ENCODE measurements around the gene SLC2A11. TPM values are rescaled to one million over a fixed set of nuclear protein-coding genes. Genes with fewer than 3 reads are reported as not detected.

The SLC2A11 gene
- total RNA-seq, 1 donor from 2014 or later = 52.4 TPM

DNA sequence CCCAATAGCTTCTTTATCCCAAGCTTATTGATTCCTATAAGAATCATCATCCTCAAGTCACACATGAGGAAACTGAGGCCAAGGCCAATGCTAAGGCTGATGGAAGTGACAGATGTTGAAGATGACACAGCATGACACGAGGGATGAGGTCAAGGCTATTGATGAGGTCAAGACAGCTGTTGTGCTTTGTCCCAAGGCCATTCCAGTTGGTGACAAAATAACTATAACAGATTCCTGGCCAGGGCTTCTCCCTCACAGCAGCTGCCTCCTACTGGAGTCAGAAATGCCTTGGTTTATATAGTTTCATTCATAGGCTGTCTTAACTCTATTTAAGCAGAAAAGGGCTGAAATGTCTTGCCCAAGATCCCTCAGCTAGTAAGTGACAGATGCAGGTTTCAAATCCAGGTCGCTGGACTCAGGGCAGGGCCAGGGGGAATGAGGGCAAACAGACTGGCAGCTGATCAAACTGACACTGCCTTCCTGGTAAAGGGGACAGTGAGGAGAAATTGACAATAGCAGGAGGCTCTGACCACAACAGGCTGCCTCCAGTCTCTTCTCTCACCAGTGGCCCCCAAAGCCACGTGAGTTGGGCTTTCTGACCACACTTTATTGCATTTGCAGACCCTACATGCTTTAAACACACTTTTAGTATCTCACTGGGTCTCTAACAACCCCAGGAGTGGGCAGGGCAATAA lies 53.0 kb downstream of the SLC2A11 start:
- Mint-ChIP-seq H3K4me1 (ENCODE audit: low read depth, unreplicated experiment) (peaks cover 52% of the 10 kb centered on the region), H3K36me3 (ENCODE audit: unreplicated experiment) (no peaks in the 10 kb centered on the region), H3K27me3 (ENCODE audit: unreplicated experiment) (peaks cover 9% of the 10 kb centered on the region), H3K4me3 (ENCODE audit: unreplicated experiment) (no peak overlapping the region), H3K27ac (ENCODE audit: unreplicated experiment) (peak overlapping the region; percentile 71), H3K9me3 (ENCODE audit: unreplicated experiment) (peaks cover 13% of the 10 kb centered on the region)
- TF ChIP-seq, protein P1, sequence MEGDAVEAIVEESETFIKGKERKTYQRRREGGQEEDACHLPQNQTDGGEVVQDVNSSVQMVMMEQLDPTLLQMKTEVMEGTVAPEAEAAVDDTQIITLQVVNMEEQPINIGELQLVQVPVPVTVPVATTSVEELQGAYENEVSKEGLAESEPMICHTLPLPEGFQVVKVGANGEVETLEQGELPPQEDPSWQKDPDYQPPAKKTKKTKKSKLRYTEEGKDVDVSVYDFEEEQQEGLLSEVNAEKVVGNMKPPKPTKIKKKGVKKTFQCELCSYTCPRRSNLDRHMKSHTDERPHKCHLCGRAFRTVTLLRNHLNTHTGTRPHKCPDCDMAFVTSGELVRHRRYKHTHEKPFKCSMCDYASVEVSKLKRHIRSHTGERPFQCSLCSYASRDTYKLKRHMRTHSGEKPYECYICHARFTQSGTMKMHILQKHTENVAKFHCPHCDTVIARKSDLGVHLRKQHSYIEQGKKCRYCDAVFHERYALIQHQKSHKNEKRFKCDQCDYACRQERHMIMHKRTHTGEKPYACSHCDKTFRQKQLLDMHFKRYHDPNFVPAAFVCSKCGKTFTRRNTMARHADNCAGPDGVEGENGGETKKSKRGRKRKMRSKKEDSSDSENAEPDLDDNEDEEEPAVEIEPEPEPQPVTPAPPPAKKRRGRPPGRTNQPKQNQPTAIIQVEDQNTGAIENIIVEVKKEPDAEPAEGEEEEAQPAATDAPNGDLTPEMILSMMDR (IDR thresholded peaks at IDR 0.05; ENCODE audit: partially characterized antibody, unreplicated experiment) = no peak
- no peak for DNase-seq

DNA sequence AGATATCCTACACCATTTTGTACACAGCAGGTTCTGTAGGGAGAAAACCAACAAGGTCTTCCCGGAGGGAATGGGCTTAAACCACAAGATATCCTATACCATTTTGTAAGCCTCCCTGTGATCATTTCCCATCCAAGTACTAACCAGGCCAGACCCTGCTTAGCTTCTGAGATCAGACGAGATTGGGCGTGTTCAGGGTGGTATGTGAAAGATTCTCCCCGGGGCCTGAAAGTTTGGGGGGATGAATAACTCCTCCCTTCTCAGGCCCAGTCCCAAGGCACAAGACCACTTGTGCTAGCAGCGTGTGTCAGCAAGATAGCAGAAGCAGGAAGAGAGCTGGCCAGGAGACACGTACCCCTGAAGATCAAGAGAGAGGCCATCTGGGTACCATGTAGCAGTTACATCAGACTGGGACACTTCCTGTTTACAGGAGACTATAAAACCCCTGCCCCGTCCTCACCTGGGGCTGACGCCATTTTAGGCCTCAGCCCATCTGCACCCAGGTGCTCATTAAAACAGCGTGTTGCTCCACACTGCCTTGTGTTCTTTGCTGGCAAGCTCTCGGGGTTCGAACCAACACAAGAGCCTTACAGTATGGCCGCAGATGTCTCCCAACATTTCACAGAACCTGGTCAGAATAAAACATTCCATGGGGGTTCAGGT lies 53.8 kb downstream of the SLC2A11 start:
- no peaks in the 10 kb centered on the region for H3K36me3 Mint-ChIP-seq (ENCODE audit: unreplicated experiment)
- no peak overlapping the region for H3K4me3 Mint-ChIP-seq (ENCODE audit: unreplicated experiment)
- H3K27ac Mint-ChIP-seq (ENCODE audit: unreplicated experiment) = peak overlapping the region; percentile 49
- peaks cover 46% of the 10 kb centered on the region for H3K4me1 Mint-ChIP-seq (ENCODE audit: low read depth, unreplicated experiment)
- peaks cover 5% of the 10 kb centered on the region for H3K27me3 Mint-ChIP-seq (ENCODE audit: unreplicated experiment)
- H3K9me3 Mint-ChIP-seq (ENCODE audit: unreplicated experiment) = peaks cover 9% of the 10 kb centered on the region
- DNase-seq = no peak
- TF ChIP-seq, protein P1 (IDR thresholded peaks at IDR 0.05; ENCODE audit: partially characterized antibody, unreplicated experiment) = no peak

DNA sequence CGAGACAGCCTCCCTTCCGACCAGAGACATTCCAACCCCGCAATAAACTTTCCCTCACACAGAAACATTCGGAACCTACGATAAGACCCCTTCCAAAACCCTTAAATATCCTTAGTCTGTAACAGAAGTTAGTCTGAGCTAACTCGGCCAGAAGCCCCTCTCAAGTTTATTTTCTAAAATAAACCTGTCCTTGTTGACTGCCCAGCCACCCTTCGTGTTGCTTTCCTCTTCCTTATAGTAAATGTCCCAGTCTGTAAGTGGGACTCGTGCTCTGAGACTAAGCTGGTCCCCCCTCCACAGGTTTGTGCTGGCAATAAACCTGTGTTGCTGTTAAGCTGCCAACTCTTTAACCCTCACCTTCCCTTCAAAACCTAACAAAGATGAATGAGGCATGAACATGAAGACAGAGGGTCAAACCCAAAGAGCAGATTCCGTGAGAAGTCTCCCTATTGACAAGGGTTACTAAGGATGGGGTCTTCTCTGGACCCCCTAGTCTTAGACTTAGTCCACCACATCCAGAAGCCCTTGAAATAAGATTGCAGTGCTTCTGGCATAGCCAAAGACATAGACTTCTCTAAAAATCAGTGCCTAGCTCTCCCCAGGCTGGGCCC lies 54.7 kb downstream of the SLC2A11 start:
- H3K9me3 Mint-ChIP-seq (ENCODE audit: unreplicated experiment) = peaks cover 9% of the 10 kb centered on the region
- peaks cover 37% of the 10 kb centered on the region for H3K4me1 Mint-ChIP-seq (ENCODE audit: low read depth, unreplicated experiment)
- TF ChIP-seq, protein P1 (IDR thresholded peaks at IDR 0.05; ENCODE audit: partially characterized antibody, unreplicated experiment) = no peak
- peaks cover 5% of the 10 kb centered on the region for H3K27me3 Mint-ChIP-seq (ENCODE audit: unreplicated experiment)
- DNase-seq = no peak
- H3K4me3 Mint-ChIP-seq (ENCODE audit: unreplicated experiment) = peak overlapping the region; percentile 43
- H3K27ac Mint-ChIP-seq (ENCODE audit: unreplicated experiment) = peak overlapping the region; percentile 9
- H3K36me3 Mint-ChIP-seq (ENCODE audit: unreplicated experiment) = no peaks in the 10 kb centered on the region

DNA sequence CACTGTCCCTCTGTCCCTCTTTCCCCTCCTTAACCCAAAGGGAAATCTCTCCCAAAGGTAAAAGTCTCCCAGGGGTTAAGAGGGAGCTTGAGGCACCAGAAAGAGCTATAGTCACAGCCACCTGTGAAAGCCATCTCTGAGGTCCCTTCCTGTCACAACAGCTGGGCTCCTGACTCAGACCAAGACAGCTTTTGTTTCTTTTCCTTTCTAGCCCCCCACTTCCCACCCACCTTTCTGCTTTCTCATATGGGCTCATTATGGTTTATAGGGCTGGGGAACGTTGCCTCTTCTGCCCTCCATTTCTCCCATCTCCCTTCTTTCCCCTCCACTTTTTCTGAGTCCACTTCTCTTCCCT lies 55.6 kb downstream of the SLC2A11 start:
- DNase-seq = no peak
- H3K9me3 Mint-ChIP-seq (ENCODE audit: unreplicated experiment) = peaks cover 9% of the 10 kb centered on the region
- no peaks in the 10 kb centered on the region for H3K36me3 Mint-ChIP-seq (ENCODE audit: unreplicated experiment)
- peaks cover 3% of the 10 kb centered on the region for H3K27me3 Mint-ChIP-seq (ENCODE audit: unreplicated experiment)
- peak overlapping the region; percentile 99 for H3K27ac Mint-ChIP-seq (ENCODE audit: unreplicated experiment)
- peak overlapping the region; percentile 97 for H3K4me3 Mint-ChIP-seq (ENCODE audit: unreplicated experiment)
- TF ChIP-seq, protein P1 (IDR thresholded peaks at IDR 0.05; ENCODE audit: partially characterized antibody, unreplicated experiment) = no peak
- H3K4me1 Mint-ChIP-seq (ENCODE audit: low read depth, unreplicated experiment) = peaks cover 33% of the 10 kb centered on the region

Measured in glutamatergic neuron (in vitro differentiated cells).